Gastrocnemius medialis (tissue), 4 donors: ENCODE measurements around the gene ABCC10. TPM values are rescaled to one million over a fixed set of nuclear protein-coding genes. Genes with fewer than 3 reads are reported as not detected.

Experiments
- ATAC-seq, 2 donors: fragments of 150-250 bp; one replicate each; pipeline ENCODE4 v1.9.1; 2016
- DNase-seq, 2 donors: peaks; one replicate each; pipeline ENCODE4 v3.0.0-alpha.2; 2019
- H3K27ac ChIP-seq, 4 donors: fragments of 200-600 bp; sonication (generic); 1 replicate in 1 of 4; 2 replicates in 3 of 4; pipeline ENCODE4 v1.5.1; 2016 to 2018; ENCODE audit warnings: mild to moderate bottlenecking in 2 of 4, moderate library complexity in 1 of 4
- H3K27me3 ChIP-seq, 3 donors: fragments of 200-600 bp; sonication (generic) in 2 of 3; 1 replicate in 1 of 3; 2 replicates in 2 of 3; pipeline versions ENCODE4 v1.5.1 to v1.6.0; 2016 to 2019; ENCODE audit warnings: mild to moderate bottlenecking in 1 of 3, moderate library complexity in 1 of 3
- H3K36me3 ChIP-seq, 2 donors: fragments of 200-600 bp; sonication (generic) in 1 of 2; one replicate each; pipeline ENCODE4 v1.5.1; 2017 to 2018
- H3K4me1 ChIP-seq, 2 donors: fragments of 200-600 bp; sonication (generic) in 1 of 2; one replicate each; pipeline ENCODE4 v1.5.1; 2016 to 2017; ENCODE audit warnings: mild to moderate bottlenecking in 2 of 2
- H3K4me3 ChIP-seq, 4 donors: fragments of 200-600 bp; sonication (generic) in 3 of 4; 1 replicate in 1 of 4; 2 replicates in 3 of 4; pipeline ENCODE4 v1.5.1; 2016 to 2019; ENCODE audit warnings: mild to moderate bottlenecking in 2 of 4
- H3K9me3 ChIP-seq, 3 donors: fragments of 200-600 bp; sonication (generic) in 2 of 3; 1 replicate in 1 of 3; 2 replicates in 2 of 3; pipeline ENCODE4 v1.5.1; 2016 to 2019
- POLR2A ChIP-seq, 2 donors: fragments of 450-650 bp; IDR thresholded peaks; one replicate each; pipeline ENCODE4 v1.6.1; 2017; ENCODE audit warnings: antibody characterized with exemption in 2 of 2, mild to moderate bottlenecking in 2 of 2, moderate library complexity in 2 of 2
- in situ Hi-C, 4 donors: fragments of 200-750 bp; cut with MboI; loops; one replicate each; pipeline versions ENCODE4 v1.15.0 to v1.8.0; 2017; ENCODE audit warnings: low sequenced_read_pairs in 4 of 4
- intact Hi-C: fragments of 100-400 bp; cut with DNase I; formaldehyde crosslinking; loops from one replicate; pipeline ENCODE4 v1.15.1; 2023; ENCODE audit warnings: low total_unique reads
- total RNA-seq, 4 donors: library from RNA; depleted of rRNA; stranded (reverse); fragments of >200 nt; gene quantifications; one replicate each; pipeline versions ENCODE4 v1.1.0 to v1.2.3, GENCODE V29; 2016
- TF ChIP-seq, protein P1 (sequence below), 5 experiments: fragments of 450-650 bp in 3 of 5; fragments of 200-600 bp in 2 of 5; sonication (generic) in 2 of 5; IDR thresholded peaks in 4 of 5; conservative IDR thresholded peaks in 1 of 5; 1 replicate in 4 of 5; 2 replicates in 1 of 5; pipeline ENCODE4 v1.5.1; 2016 to 2019; ENCODE audit warnings: antibody characterized with exemption in 5 of 5, mild to moderate bottlenecking in 3 of 5, moderate library complexity in 3 of 5

The ABCC10 gene
- total RNA-seq, 4 donors from 2014 or later: 5.3 to 11.8 (median 8.6) TPM

DNA sequence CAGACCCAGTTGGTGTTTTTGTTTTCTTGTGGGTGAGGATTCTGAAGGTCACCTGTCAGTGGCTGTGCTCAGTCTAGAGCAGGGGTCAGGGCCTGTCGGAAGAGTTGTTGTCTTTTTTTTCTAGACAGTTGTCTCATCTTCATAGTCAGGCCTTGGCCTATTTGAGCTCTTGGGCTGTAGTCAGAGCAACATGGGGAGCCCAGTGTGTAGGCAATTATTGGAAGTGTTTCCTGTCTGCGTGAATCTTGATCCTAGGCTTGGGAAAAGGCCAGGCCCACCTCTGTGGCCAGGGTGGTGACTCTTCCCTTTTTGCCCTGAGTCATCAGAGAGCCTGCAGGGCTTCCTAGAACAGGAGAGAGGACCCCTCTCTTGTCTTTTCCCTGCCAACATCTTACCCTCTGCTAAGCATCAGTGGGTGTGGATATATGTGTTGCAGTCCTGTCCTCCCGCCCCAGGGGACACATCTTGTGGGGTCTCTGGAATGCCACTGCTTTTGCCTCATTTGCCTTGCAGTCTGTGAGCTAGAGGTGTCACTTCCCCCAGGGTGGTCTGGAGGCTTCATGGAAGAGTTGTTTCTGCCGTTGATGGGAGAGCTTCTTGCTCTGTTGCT is 61.4 kb downstream of the ABCC10 start:
- in situ Hi-C loops: no loop called here
- H3K36me3 ChIP-seq: no peaks in the 10 kb centered on the region
- intact Hi-C loops: no loop called here
- no peak for TF ChIP-seq POLR2A (IDR thresholded peaks at IDR 0.05)
- TF ChIP-seq, protein P1, sequence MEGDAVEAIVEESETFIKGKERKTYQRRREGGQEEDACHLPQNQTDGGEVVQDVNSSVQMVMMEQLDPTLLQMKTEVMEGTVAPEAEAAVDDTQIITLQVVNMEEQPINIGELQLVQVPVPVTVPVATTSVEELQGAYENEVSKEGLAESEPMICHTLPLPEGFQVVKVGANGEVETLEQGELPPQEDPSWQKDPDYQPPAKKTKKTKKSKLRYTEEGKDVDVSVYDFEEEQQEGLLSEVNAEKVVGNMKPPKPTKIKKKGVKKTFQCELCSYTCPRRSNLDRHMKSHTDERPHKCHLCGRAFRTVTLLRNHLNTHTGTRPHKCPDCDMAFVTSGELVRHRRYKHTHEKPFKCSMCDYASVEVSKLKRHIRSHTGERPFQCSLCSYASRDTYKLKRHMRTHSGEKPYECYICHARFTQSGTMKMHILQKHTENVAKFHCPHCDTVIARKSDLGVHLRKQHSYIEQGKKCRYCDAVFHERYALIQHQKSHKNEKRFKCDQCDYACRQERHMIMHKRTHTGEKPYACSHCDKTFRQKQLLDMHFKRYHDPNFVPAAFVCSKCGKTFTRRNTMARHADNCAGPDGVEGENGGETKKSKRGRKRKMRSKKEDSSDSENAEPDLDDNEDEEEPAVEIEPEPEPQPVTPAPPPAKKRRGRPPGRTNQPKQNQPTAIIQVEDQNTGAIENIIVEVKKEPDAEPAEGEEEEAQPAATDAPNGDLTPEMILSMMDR (IDR thresholded peaks at IDR 0.05 in 4 of 5, conservative IDR thresholded peaks at IDR 0.05 in 1 of 5): no peak
- no peaks in the 10 kb centered on the region for H3K27me3 ChIP-seq
- H3K4me1 ChIP-seq: no peaks in the 10 kb centered on the region
- H3K4me3 ChIP-seq: no peak overlapping the region
- ATAC-seq (peak in 1 of 2 donors; percentile 4), DNase-seq (no peak)
- no peaks in the 10 kb centered on the region for H3K9me3 ChIP-seq
- H3K27ac ChIP-seq: peak overlapping the region; percentile 59 to 81 (median 68)

DNA sequence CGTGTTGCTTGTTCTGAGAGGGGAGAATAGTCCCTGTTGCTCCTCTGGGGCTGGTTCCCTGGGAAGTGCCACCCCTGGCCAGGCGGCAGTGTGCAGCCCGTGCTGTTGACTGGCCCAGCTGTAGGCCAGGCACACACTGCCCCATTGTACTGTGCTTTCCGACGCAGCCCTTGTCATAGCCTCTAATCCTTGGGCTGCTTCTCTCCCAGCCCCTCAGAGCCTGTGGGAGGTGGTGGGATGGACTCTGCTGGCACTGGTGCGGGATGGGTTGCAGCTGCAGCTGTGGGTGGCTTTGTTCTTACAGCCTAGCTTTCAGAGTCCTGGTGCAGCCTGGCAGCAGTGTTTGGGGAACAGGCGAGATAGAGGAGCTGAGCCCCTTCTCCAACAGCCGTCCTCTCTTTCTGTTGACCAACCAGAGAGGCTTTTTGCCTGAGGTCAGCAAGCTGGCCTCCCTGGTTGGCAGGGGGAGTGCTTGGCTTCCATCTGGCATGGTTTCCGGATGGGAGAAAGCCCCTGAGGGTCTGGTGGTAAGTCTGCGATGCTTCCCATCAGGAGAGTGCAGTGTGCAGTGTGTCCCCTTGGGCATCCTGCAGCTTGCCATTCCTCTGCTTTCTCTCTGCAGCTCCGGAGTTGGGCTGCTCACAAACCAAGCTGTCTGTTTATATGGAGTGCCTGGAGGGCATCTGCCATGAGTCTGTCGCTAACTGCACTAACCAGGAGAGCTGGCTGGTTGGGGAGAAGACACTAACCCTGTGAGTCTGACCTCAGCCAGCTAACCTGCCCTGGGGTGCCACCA is 62.1 kb downstream of the ABCC10 start:
- Histone ChIP-seq H3K27me3 (no peaks in the 10 kb centered on the region), H3K4me3 (no peak overlapping the region), H3K27ac (peak overlapping the region in 3 of 4 donors; percentile 62 to 81 (median 73)), H3K36me3 (no peaks in the 10 kb centered on the region), H3K4me1 (no peaks in the 10 kb centered on the region), H3K9me3 (no peaks in the 10 kb centered on the region)
- no peak for TF ChIP-seq POLR2A (IDR thresholded peaks at IDR 0.05)
- TF ChIP-seq, protein P1 (IDR thresholded peaks at IDR 0.05 in 4 of 5, conservative IDR thresholded peaks at IDR 0.05 in 1 of 5): no peak
- intact Hi-C loops: no loop called here
- ATAC-seq: no peak
- DNase-seq: no peak
- in situ Hi-C loops: no loop called here

DNA sequence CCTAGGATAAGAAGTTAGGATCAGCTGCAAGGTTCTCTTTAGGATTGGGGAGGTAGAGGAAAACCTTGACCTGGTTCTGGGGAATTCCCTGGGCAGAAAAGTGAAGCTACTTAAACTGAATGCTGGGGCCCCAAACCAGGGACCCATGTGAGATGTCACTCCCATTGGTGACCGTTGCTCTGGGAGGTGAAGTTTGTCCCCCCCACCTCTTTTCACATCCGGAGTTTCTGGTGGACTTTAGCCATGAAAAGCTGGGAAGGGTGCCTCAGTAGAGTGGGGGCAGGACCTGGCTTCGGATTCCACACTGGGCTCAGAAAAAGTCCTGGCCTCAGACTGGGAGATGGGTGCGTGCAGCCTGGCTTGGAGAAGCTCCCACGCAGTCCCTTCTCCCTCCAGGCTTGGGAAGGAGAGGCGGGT is 63.2 kb downstream of the ABCC10 start:
- H3K4me3 ChIP-seq: no peak overlapping the region
- no peak for DNase-seq
- in situ Hi-C loops: no loop called here
- H3K4me1 ChIP-seq: peaks cover under 1 to 5% of the 10 kb centered on the region in 2 donors
- H3K27me3 ChIP-seq: no peaks in the 10 kb centered on the region
- ATAC-seq: no peak
- H3K27ac ChIP-seq: no peak overlapping the region
- H3K36me3 ChIP-seq: no peaks in the 10 kb centered on the region
- TF ChIP-seq POLR2A (IDR thresholded peaks at IDR 0.05): no peak
- TF ChIP-seq, protein P1 (IDR thresholded peaks at IDR 0.05 in 4 of 5, conservative IDR thresholded peaks at IDR 0.05 in 1 of 5): no peak
- intact Hi-C loops: no loop called here
- no peaks in the 10 kb centered on the region for H3K9me3 ChIP-seq

DNA sequence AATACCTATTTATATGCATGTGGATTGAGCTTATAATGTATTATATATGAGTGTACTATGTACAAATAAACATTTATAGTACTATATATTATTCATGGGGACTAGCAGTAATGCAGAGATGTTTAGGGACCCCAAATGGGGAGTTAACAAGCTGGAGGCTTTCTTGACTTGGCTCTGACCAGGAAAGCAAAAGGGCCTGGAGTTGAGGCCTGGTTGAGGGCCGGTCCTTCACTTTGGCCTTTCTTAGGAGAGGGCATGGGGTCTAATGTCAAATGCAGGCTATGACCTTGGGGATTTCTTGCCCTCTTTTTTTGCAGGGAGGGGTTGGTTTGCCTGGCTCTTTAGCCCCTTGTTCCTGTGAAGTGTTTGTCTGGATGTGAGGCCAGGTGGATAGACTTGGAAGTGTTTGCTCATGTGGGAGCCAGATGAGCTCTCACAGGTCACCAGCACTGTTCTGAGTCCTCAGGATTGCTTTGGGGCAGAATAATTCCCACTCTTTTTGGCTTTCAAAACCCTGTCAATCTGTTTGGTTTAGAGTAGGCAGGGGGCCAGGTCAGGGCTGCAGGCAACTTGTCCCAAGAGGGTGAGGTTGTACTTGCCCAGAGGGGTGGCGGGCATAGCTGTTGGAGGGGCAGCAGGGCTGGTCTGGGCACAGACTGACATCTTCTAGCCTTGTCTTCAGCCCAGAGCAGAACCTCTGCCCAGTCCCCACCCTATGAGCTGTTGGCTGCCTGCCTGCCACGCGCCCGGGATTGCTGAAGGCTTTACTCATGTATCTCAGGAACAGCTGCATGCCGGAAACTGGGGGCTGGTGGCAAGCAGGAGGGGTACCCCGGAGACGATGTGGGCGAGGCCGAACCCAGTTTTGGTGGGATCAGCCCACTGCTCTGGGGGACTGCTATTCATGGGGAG is 64.7 kb downstream of the ABCC10 start:
- Histone ChIP-seq H3K27ac (no peak overlapping the region), H3K9me3 (no peaks in the 10 kb centered on the region), H3K4me1 (peaks cover 12 to 18% of the 10 kb centered on the region in 2 donors), H3K36me3 (no peaks in the 10 kb centered on the region), H3K27me3 (no peaks in the 10 kb centered on the region), H3K4me3 (peak overlapping the region; percentile 24 to 45 (median 35))
- no peak for TF ChIP-seq POLR2A (IDR thresholded peaks at IDR 0.05)
- TF ChIP-seq, protein P1 (IDR thresholded peaks at IDR 0.05 in 4 of 5, conservative IDR thresholded peaks at IDR 0.05 in 1 of 5): no peak
- DNase-seq (peak; percentile 90 to 95), ATAC-seq (peak; percentile 90 to 91)
- intact Hi-C loops (loop anchor here (1.0 kb wide), 1 partner anchor 15 kb away; the partner anchor contains the start of gene TJAP1), in situ Hi-C loops (no loop called here)
